Measurements from ENCODE around the gene IFT43.

Gene IFT43

GRCh38 chr14:76112889-76113624 is 127.5 kb downstream of the IFT43 start:
- Histone ChIP-seq H3K27ac (no peak overlapping the region), H3K4me3 (no peak overlapping the region)
- no peak for TF ChIP-seq CTCF (IDR thresholded peaks at IDR 0.05)
- no peak for DNase-seq (ENCODE audit: low spot score)

DNA sequence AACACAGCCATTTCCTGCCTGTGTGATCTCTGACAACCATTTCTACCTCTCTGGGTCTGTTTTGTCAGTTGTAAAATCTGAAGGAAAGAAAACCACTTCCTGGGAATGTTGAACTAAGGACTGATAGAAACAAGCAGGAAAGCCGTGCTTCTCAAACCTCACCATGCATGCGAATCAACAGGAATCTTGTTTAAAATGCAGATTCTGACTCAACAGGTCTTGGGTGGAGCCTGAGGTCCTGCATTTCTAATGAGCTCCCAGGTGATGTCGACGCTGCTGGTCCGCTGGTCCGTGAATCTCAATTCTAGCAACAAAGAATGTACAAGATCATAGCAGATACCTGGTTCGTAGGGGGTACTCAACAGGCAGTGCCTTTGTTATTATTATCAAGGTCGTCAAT is 128.1 kb downstream of the IFT43 start:
- Histone ChIP-seq H3K27ac (no peak overlapping the region), H3K4me3 (no peak overlapping the region)
- DNase-seq (ENCODE audit: low spot score), result no peak
- no peak for TF ChIP-seq CTCF (IDR thresholded peaks at IDR 0.05)

- no peak for TF ChIP-seq CTCF (IDR thresholded peaks at IDR 0.05)
- H3K4me3 ChIP-seq, result no peak overlapping the region
- H3K27ac ChIP-seq, result no peak overlapping the region
- DNase-seq (ENCODE audit: low spot score), result no peak
These were observed 129.5 kb downstream of the IFT43 start for GRCh38 chr14:76115010-76115422.

DNA sequence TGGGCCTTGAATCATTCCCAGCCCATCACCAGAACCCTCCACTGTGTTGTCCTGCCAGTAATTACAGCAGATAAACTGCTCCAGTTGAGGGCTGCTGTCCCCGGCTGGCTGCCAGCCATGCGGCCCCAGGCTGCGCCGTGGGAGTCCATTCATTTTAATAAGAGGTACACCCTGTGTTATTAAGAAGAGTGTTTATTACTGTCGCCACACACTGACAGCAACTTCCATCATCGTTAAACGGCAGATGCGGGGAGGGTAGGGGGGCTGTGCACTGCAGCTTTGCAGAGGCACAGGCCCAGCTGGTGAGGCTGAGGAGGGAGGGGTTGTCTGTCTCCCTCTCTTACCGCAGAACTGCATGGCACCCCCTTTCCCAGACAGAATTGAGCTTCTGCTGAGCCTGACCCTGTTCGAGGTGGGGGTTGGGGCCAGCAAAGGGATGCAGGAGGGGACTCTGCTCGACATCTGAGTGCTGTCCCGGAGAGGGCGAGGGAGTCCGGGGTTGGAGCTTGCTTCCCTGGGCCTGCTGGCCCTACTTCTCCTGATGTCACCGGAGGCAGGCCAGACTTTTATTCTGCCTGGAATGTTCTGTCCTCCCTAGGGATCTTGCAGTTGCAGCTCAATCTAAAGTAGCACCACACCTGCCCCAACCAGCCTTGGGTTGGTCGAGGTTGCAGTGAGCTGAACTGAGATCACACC is 132.4 kb downstream of the IFT43 start:
- TF ChIP-seq CTCF (IDR thresholded peaks at IDR 0.05), result no peak
- no peak overlapping the region for H3K4me3 ChIP-seq
- H3K27ac ChIP-seq, result no peak overlapping the region
- DNase-seq (ENCODE audit: low spot score), result no peak

GRCh38 chr14:76118594-76118993 is 133.0 kb downstream of the IFT43 start:
- DNase-seq (ENCODE audit: low spot score), result no peak
- TF ChIP-seq CTCF (IDR thresholded peaks at IDR 0.05), result no peak
- H3K4me3 ChIP-seq, result no peak overlapping the region
- no peak overlapping the region for H3K27ac ChIP-seq

DNA sequence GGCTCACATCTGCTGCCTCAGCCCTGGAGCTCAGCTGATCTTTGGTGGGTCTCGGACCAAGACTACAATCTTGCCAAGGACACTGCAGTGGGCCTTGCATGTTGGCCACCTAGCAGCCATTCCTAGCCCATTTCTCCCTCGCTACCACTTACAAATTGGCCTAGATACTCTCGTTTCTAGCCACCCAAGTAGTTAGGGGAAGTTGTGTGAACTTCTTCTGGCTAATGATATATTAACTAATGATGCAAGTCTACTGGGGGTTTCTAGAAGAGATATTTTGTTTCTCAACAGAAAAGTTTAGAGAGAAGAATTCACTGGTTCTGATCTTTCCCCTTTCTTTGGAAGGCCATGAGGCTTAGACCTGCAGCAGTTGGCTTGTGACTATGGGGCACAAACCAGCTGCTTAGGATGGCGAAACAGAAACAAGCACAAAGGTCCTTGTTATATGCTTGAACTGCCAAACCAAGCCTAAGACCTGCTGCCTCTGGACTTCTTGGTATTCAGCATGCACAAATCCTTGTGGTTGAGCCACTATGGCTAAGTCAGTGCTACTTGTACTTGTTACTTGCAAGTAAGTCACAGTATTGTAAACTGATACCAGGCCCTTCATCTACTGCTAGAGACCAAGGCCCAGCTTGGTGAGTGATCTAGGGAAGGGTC is 135.7 kb downstream of the IFT43 start:
- TF ChIP-seq CTCF (IDR thresholded peaks at IDR 0.05), result no peak
- H3K27ac ChIP-seq, result no peak overlapping the region
- DNase-seq (ENCODE audit: low spot score), result no peak
- no peak overlapping the region for H3K4me3 ChIP-seq

All from coronary artery (tissue), 2 donors.